ENCODE results near the gene RSU1. TPM values are rescaled to one million over a fixed set of nuclear protein-coding genes. Genes with fewer than 3 reads are reported as not detected.
A peak's percentile ranks its signal among the peaks of the same experiment; 100 is the strongest.

RSU1 gene
- total and polyA plus RNA-seq, 10 of the 15 experiments (the other 5 are each of a cell fraction or from before 2014, with no cell fraction given): 49.2 to 139 (median 81.3) TPM

DNA sequence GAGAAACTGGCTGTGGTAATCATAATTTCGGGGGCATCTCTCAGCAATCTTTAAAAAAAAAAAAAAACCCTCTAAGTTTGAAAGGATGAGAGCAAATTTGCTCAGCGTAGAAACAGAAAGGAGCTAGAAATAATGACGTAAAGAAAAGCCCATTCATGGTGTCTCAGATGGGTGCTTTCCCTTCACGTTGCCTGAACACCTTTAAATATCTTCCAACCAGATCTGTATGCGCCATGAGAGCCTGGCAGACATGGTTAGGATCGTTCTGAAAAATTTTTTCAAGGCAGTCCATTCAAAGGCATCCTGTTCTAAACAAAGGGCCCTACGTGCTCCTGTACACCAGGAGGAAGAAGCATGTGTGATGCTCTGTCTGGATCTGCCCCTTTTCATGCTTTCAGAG lies 154.3 kb downstream of the RSU1 start:
- in situ Hi-C loops (cut with MboI): no loop called here

More for the DNA sequence above, 154.3 kb downstream of the RSU1 start:
- SMC1A ChIA-PET (ENCODE audit: uncharacterized antibody, unreplicated experiment): interaction anchor here (0.7 to 2.2 kb wide), 2 partner anchors 12 to 15 kb away, joined by 3 to 7 read pairs; no protein-coding TSS in a partner anchor
- no TSS peak for BruUV-seq (replicated peaks)
- ATAC-seq (no peak), DNase-seq (ENCODE audit: low read depth, low spot score) (no peak), FAIRE-seq (no peak)
- CTCF ChIA-PET: no interaction called here
- Histone ChIP-seq H3K9ac (ENCODE audit: control insufficient read depth, insufficient read depth, low read length) (no peak overlapping the region), H3K27me3 (replicated peaks in 1 of 2; ENCODE audit: control insufficient read depth in 2 of 2, insufficient read depth in 2 of 2, low read length in 1 of 2) (no peaks in the 10 kb centered on the region), H3K4me2 (ENCODE audit: control insufficient read depth, insufficient read depth) (no peak overlapping the region), H4K20me1 (ENCODE audit: control insufficient read depth, insufficient read depth) (no peaks in the 10 kb centered on the region), H3K27ac (ENCODE audit: control insufficient read depth, insufficient read depth) (no peak overlapping the region), H3K4me3 (no peak overlapping the region), H3K79me2 (ENCODE audit: control insufficient read depth, insufficient read depth, low read length) (no peaks in the 10 kb centered on the region), H3K4me1 (ENCODE audit: control insufficient read depth, insufficient read depth, low read length) (no peaks in the 10 kb centered on the region; the same call in 1 of the 2 replicates), H2AFZ (ENCODE audit: control insufficient read depth, low read depth, low read length) (no peak overlapping the region), H3K9me3 (replicated peaks; ENCODE audit: control insufficient read depth, insufficient read depth, low read length) (no peaks in the 10 kb centered on the region), H3K36me3 (ENCODE audit: control insufficient read depth in 2 of 2, insufficient read depth in 2 of 2, low read length in 1 of 2) (no peaks in the 10 kb centered on the region; a peak in 1 of 4 replicates)
- TF ChIP-seq RBBP5 (conservative IDR thresholded peaks at IDR 0.05) (no peak), FOXM1 (IDR thresholded peaks at IDR 0.05; ENCODE audit: low read depth, low read length) (no peak), TBL1XR1 (IDR thresholded peaks at IDR 0.05; ENCODE audit: low read depth, low read length) (no peak), CREM (IDR thresholded peaks at IDR 0.05; ENCODE audit: low read depth) (no peak), STAT1 (conservative IDR thresholded peaks at IDR 0.05) (no peak), HDAC2 (IDR thresholded peaks at IDR 0.05) (no peak), CREB1 (IDR thresholded peaks at IDR 0.05; ENCODE audit: low read depth) (peak; percentile 38; the same call in 1 of the 2 replicates)
- TF ChIP-seq, protein P1, sequence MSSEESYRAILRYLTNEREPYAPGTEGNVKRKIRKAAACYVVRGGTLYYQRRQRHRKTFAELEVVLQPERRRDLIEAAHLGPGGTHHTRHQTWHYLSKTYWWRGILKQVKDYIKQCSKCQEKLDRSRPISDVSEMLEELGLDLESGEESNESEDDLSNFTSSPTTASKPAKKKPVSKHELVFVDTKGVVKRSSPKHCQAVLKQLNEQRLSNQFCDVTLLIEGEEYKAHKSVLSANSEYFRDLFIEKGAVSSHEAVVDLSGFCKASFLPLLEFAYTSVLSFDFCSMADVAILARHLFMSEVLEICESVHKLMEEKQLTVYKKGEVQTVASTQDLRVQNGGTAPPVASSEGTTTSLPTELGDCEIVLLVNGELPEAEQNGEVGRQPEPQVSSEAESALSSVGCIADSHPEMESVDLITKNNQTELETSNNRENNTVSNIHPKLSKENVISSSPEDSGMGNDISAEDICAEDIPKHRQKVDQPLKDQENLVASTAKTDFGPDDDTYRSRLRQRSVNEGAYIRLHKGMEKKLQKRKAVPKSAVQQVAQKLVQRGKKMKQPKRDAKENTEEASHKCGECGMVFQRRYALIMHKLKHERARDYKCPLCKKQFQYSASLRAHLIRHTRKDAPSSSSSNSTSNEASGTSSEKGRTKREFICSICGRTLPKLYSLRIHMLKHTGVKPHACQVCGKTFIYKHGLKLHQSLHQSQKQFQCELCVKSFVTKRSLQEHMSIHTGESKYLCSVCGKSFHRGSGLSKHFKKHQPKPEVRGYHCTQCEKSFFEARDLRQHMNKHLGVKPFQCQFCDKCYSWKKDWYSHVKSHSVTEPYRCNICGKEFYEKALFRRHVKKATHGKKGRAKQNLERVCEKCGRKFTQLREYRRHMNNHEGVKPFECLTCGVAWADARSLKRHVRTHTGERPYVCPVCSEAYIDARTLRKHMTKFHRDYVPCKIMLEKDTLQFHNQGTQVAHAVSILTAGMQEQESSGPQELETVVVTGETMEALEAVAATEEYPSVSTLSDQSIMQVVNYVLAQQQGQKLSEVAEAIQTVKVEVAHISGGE (CRISPR knock-in tag; IDR thresholded peaks at IDR 0.05): no peak
- intact Hi-C loops (cut with micrococcal nuclease; ENCODE audit: unreplicated experiment): no loop called here
- RAD21 ChIA-PET (ENCODE audit: unreplicated experiment): no interaction called here
- WGBS (ENCODE audit: insufficient coverage, insufficient replicate concordance, low lambda C conversion rate, missing lambda C conversion rate): 82% methylated on average over 7 of the region's 7 CpGs
- POLR2A ChIA-PET: no interaction called here
